HCT116 (cell line): ENCODE data around the gene UNK.

ENCODE experiments used
- EGR1 ChIP-seq: IDR thresholded peaks from 2 replicates; pipeline ENCODE4 v1.6.1; 2012; ENCODE audit warnings: low read depth
- EZH2 ChIP-seq: fragments of 200-600 bp; sonication (generic); IDR thresholded peaks from 2 replicates; pipeline ENCODE4 v1.6.1; 2017; ENCODE audit warnings: antibody characterized with exemption, mixed run types
- POLR2A ChIP-seq: IDR thresholded peaks from 2 replicates; pipeline ENCODE4 v1.7.0; 2011; ENCODE audit warnings: borderline replicate concordance; ENCODE audit not compliant: insufficient read depth, insufficient read length; ENCODE audit errors: extremely low read depth

DNA sequence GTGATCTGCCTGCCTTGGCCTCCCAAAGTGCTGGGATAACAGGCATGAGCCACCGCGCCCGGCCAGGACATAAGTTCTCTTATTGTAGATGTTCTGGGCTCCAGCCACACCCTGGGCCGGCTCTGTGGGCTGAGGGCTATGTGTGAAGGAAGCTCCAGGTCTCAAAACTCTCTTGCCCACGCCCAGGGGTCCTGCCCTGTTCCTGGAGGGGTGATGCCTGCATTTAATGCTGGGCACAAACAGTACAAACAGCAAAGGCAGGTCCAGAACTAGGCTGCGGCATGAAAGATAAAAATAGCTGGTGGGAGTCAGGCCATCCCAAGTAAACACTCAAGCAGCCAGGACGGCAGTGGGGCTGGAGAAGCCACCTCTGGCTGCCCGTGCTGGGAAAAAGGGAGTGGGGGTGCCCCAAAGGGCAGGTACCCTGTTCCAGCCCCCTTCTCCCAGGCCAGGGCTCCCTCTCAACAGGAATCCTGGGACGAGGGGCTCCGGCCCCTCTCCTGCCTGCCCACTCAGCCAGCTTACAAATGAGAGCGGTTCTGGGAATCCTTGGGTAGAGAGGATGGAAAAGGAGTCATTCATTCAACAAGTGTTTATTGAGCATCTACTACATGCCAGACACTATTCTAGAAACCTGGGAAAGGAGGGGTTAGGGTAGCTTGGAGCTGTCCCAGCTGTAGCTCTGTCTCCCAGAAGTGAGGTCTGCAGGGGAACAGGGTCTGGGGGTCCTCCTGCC, 89.1 kb downstream of the UNK start:
- TF ChIP-seq EZH2 (no peak), POLR2A (no peak), EGR1 (no peak)
